Measurements from ENCODE around the gene ZBTB45.

The ZBTB45 gene

GRCh38 chr19:58466760-58467589 is 52.6 kb downstream of the ZBTB45 start, which contains the start of gene ZNF324:
Gene ZNF324 (plus strand): TSS chr19:58467080. CDS start chr19:58469186, 2,106 bp downstream.
- no peak for TF ChIP-seq GATA2 (IDR thresholded peaks at IDR 0.05; ENCODE audit: low read depth, low read length)
- no peak for TF ChIP-seq GATA3 (IDR thresholded peaks at IDR 0.05; ENCODE audit: low read depth, low read length)

GRCh38 chr19:58466089-58466759 is 53.4 kb downstream of the ZBTB45 start:
- TF ChIP-seq GATA2 (IDR thresholded peaks at IDR 0.05; ENCODE audit: low read depth, low read length), result no peak
- no peak for TF ChIP-seq GATA3 (IDR thresholded peaks at IDR 0.05; ENCODE audit: low read depth, low read length)

All from SH-SY5Y (cell line).